PC-3 (cell line): Measurements from ENCODE around the gene TEAD1.

Experiments used
- EZH2 ChIP-seq: fragments of 300-600 bp; sonication (generic); IDR thresholded peaks from one replicate; pipeline ENCODE4 v1.6.1; 2017; ENCODE audit warnings: antibody characterized with exemption, mild to moderate bottlenecking, low read length; ENCODE audit not compliant: unreplicated experiment
- EZH2phosphoT487 ChIP-seq: fragments of 300-600 bp; sonication (generic); IDR thresholded peaks from 2 replicates; pipeline ENCODE4 v1.6.1; 2018; ENCODE audit warnings: mild to moderate bottlenecking, antibody characterized with exemption, low read length, borderline replicate concordance
- TF ChIP-seq, protein P1 (sequence below): fragments of 300-600 bp; sonication (generic); conservative IDR thresholded peaks from 2 replicates; pipeline ENCODE4 v1.5.1; 2017; ENCODE audit warnings: antibody characterized with exemption, low read depth, mild to moderate bottlenecking, low read length

DNA sequence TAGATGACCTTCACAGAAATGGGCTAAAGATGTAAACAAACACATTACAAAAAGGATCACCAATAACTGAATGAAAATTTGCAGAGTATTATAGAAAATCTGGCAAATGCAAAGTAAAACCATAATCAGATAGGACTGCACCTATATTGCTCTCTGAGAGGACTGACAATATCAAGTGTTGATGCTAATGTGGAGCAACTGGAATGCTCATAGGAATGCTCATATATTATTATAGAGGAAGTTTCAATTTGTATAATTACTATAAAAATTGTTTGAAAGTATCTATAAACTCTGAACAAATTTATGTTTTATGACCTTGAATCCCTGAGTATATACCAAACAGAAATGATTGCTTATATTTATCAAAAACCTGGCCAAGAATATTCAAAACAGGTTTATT, 18.4 kb upstream of the TEAD1 start:
- TF ChIP-seq, protein P1, sequence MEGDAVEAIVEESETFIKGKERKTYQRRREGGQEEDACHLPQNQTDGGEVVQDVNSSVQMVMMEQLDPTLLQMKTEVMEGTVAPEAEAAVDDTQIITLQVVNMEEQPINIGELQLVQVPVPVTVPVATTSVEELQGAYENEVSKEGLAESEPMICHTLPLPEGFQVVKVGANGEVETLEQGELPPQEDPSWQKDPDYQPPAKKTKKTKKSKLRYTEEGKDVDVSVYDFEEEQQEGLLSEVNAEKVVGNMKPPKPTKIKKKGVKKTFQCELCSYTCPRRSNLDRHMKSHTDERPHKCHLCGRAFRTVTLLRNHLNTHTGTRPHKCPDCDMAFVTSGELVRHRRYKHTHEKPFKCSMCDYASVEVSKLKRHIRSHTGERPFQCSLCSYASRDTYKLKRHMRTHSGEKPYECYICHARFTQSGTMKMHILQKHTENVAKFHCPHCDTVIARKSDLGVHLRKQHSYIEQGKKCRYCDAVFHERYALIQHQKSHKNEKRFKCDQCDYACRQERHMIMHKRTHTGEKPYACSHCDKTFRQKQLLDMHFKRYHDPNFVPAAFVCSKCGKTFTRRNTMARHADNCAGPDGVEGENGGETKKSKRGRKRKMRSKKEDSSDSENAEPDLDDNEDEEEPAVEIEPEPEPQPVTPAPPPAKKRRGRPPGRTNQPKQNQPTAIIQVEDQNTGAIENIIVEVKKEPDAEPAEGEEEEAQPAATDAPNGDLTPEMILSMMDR = no peak
- TF ChIP-seq EZH2phosphoT487 (no peak), EZH2 (no peak)
